HEK293 (cell line): ENCODE data around the gene KAT7.

ENCODE experiments used
- CTCF ChIA-PET: fragments of 350-600 bp; formaldehyde crosslinking; extraction: SDS; loops from one replicate; lab custom pipeline; 2021; ENCODE audit warnings: antibody characterized with exemption; lab: Yijun Ruan, JAX
- POLR2A ChIA-PET: fragments of 300-600 bp; formaldehyde crosslinking; extraction: SDS; loops from one replicate; lab custom pipeline; 2020; ENCODE audit warnings: antibody characterized with exemption, inconsistent platforms; lab: Yijun Ruan, JAX
- H3K27ac ChIP-seq: fragments of 200-500 bp; sonication (Bioruptor generic); 2 replicates; pipeline ENCODE4 v1.5.1; 2014; ENCODE audit warnings: low read depth, low read length, control low read depth, inconsistent platforms; ENCODE audit errors: extremely low read depth
- H3K36me3 ChIP-seq, 2 experiments: fragments of 200-500 bp in 1 of 2; sonication (Bioruptor generic) in 1 of 2; 1 replicate in 1 of 2; 2 replicates in 1 of 2; pipeline ENCODE4 v1.5.1; 2014 to 2017; ENCODE audit warnings: inconsistent platforms in 2 of 2, low read length in 2 of 2; ENCODE audit not compliant: control insufficient read depth in 2 of 2, insufficient read depth in 1 of 2
- H3K4me1 ChIP-seq: fragments of 200-500 bp; sonication (Bioruptor generic); 2 replicates; pipeline ENCODE4 v1.5.1; 2014; ENCODE audit warnings: mild to moderate bottlenecking, low read length, inconsistent platforms; ENCODE audit not compliant: control insufficient read depth, insufficient read depth
- H3K4me3 ChIP-seq: 2 replicates; pipeline ENCODE4 v1.5.1; 2011; ENCODE audit warnings: low read depth, mild to moderate bottlenecking, control low read depth, low read length, moderate library complexity
- H3K9me3 ChIP-seq: fragments of 200-500 bp; sonication (Bioruptor generic); 2 replicates; pipeline ENCODE4 v1.5.1; 2014; ENCODE audit warnings: low read depth, low read length, inconsistent platforms; ENCODE audit not compliant: control insufficient read depth, insufficient read depth
- ATF2 ChIP-seq: fragments of 450-650 bp; formaldehyde crosslinking; IDR thresholded peaks from 2 replicates; pipeline ENCODE4 v1.5.1; 2016; ENCODE audit warnings: missing biosample characterization, missing genetic modification characterization, low read depth
- GFI1B ChIP-seq: fragments of 450-650 bp; formaldehyde crosslinking; IDR thresholded peaks from 2 replicates; pipeline ENCODE4 v1.5.1; 2016; ENCODE audit warnings: missing biosample characterization, missing genetic modification characterization
- GLIS2 ChIP-seq: fragments of 450-650 bp; formaldehyde crosslinking; IDR thresholded peaks from 2 replicates; pipeline ENCODE4 v1.5.1; 2016; ENCODE audit warnings: missing biosample characterization, missing genetic modification characterization
- SALL2 ChIP-seq: fragments of 450-650 bp; formaldehyde crosslinking; IDR thresholded peaks from 2 replicates; pipeline ENCODE4 v1.5.0; 2017; ENCODE audit warnings: missing biosample characterization, mild to moderate bottlenecking, missing genetic modification characterization, borderline replicate concordance
- SP7 ChIP-seq: fragments of 450-650 bp; formaldehyde crosslinking; IDR thresholded peaks from 2 replicates; pipeline ENCODE4 v1.5.1; 2016; ENCODE audit warnings: missing biosample characterization, missing genetic modification characterization
- ZBTB10 ChIP-seq: fragments of 450-650 bp; formaldehyde crosslinking; IDR thresholded peaks from 2 replicates; pipeline ENCODE4 v1.5.1; 2016; ENCODE audit warnings: missing biosample characterization, missing genetic modification characterization
- ZBTB48 ChIP-seq: fragments of 450-650 bp; formaldehyde crosslinking; IDR thresholded peaks from 2 replicates; pipeline ENCODE4 v1.5.1; 2016; ENCODE audit warnings: missing biosample characterization, missing genetic modification characterization
- ZBTB7A ChIP-seq: fragments of 450-650 bp; formaldehyde crosslinking; IDR thresholded peaks from 2 replicates; pipeline ENCODE4 v1.5.1; 2016; ENCODE audit warnings: low read depth, missing biosample characterization, missing genetic modification characterization
- ZNF112 ChIP-seq: fragments of 450-650 bp; formaldehyde crosslinking; IDR thresholded peaks from 2 replicates; pipeline ENCODE4 v1.5.0; 2017; ENCODE audit warnings: missing biosample characterization, missing genetic modification characterization
- ZNF121 ChIP-seq: fragments of 450-650 bp; formaldehyde crosslinking; IDR thresholded peaks from 2 replicates; pipeline ENCODE4 v1.5.1; 2016; ENCODE audit warnings: missing biosample characterization, missing genetic modification characterization
- ZNF184 ChIP-seq: fragments of 450-650 bp; IDR thresholded peaks from 2 replicates; pipeline ENCODE4 v1.5.1; 2018; ENCODE audit warnings: missing biosample characterization, mild to moderate bottlenecking, missing genetic modification characterization
- ZNF19 ChIP-seq: fragments of 450-650 bp; formaldehyde crosslinking; IDR thresholded peaks from 2 replicates; pipeline ENCODE4; 2016; ENCODE audit warnings: missing biosample characterization, missing genetic modification characterization, low read depth
- ZNF2 ChIP-seq: fragments of 450-650 bp; formaldehyde crosslinking; IDR thresholded peaks from 2 replicates; pipeline ENCODE4 v1.5.1; 2016; ENCODE audit warnings: missing biosample characterization, missing genetic modification characterization
- ZNF24 ChIP-seq: fragments of 450-650 bp; formaldehyde crosslinking; IDR thresholded peaks from 2 replicates; pipeline ENCODE4 v1.5.1; 2016; ENCODE audit warnings: missing biosample characterization, missing genetic modification characterization
- ZNF280C ChIP-seq: fragments of 450-650 bp; formaldehyde crosslinking; IDR thresholded peaks from 2 replicates; pipeline ENCODE4 v1.5.1; 2016; ENCODE audit warnings: missing biosample characterization, missing genetic modification characterization
- ZNF366 ChIP-seq: fragments of 450-650 bp; formaldehyde crosslinking; conservative IDR thresholded peaks from 2 replicates; pipeline ENCODE4 v1.5.1; 2016; ENCODE audit warnings: missing biosample characterization, missing genetic modification characterization
- ZNF426 ChIP-seq: fragments of 450-650 bp; formaldehyde crosslinking; IDR thresholded peaks from 2 replicates; pipeline ENCODE4 v1.5.1; 2017; ENCODE audit warnings: missing biosample characterization, missing genetic modification characterization, mild to moderate bottlenecking, inconsistent platforms, moderate library complexity
- ZNF529 ChIP-seq: fragments of 450-650 bp; formaldehyde crosslinking; IDR thresholded peaks from 2 replicates; pipeline ENCODE4 v1.5.1; 2017; ENCODE audit warnings: missing genetic modification characterization, missing biosample characterization; ENCODE audit not compliant: insufficient replicate concordance
- ZNF561 ChIP-seq: fragments of 450-650 bp; IDR thresholded peaks from 2 replicates; pipeline ENCODE4 v1.5.1; 2018; ENCODE audit warnings: missing biosample characterization, missing genetic modification characterization, borderline replicate concordance
- ZNF645 ChIP-seq: fragments of 450-650 bp; formaldehyde crosslinking; IDR thresholded peaks from 2 replicates; pipeline ENCODE4; 2016; ENCODE audit warnings: missing biosample characterization, missing genetic modification characterization
- ZNF747 ChIP-seq: fragments of 450-650 bp; formaldehyde crosslinking; IDR thresholded peaks from 2 replicates; pipeline ENCODE4 v1.5.1; 2016; ENCODE audit warnings: missing biosample characterization, missing genetic modification characterization
- ZSCAN16 ChIP-seq: fragments of 450-650 bp; formaldehyde crosslinking; IDR thresholded peaks from 2 replicates; pipeline ENCODE4 v1.5.1; 2016; ENCODE audit warnings: missing biosample characterization, missing genetic modification characterization

The KAT7 gene

GRCh38 chr17:49819651-49820050, 31.2 kb downstream of the KAT7 start (continued):
- TF ChIP-seq ZBTB10 (no peak), ZNF561 (tag by site-specific recombination) (no peak)

GRCh38 chr17:49820773-49821172, 32.3 kb downstream of the KAT7 start:
- no peaks in the 10 kb centered on the region for H3K9me3 ChIP-seq
- H3K36me3 ChIP-seq, result peaks cover 94 to 96% of the 10 kb centered on the region in 2 experiments
- TF ChIP-seq ZNF426 (tag by site-specific recombination) (no peak), ZNF366 (tag by site-specific recombination) (no peak), SALL2 (tag by site-specific recombination) (no peak), GFI1B (tag by site-specific recombination) (no peak), ZNF121 (tag by site-specific recombination) (no peak), ZNF645 (no peak), ZNF280C (tag by site-specific recombination) (no peak), ZBTB7A (tag by site-specific recombination) (no peak), ATF2 (tag by site-specific recombination) (no peak), ZNF529 (tag by site-specific recombination) (no peak), ZSCAN16 (no peak), ZNF24 (tag by site-specific recombination) (no peak), ZNF112 (tag by site-specific recombination) (no peak), GLIS2 (tag by site-specific recombination) (no peak)
- TF ChIP-seq, all 188 proteins: peak for 0
- H3K4me1 ChIP-seq, result no peaks in the 10 kb centered on the region
- no peak overlapping the region for H3K4me3 ChIP-seq
- ChIA-PET CTCF (interaction anchor here (0.6 to 5.9 kb wide), 5 partner anchors 19 to 710 kb away, joined by 3 to 27 read pairs (median 4); partner anchors contain the start of gene DLX3), POLR2A (no interaction called here)
- H3K27ac ChIP-seq, result no peak overlapping the region

- H3K4me3 ChIP-seq, result no peak overlapping the region
- H3K9me3 ChIP-seq, result no peaks in the 10 kb centered on the region
- ChIA-PET POLR2A (no interaction called here), CTCF (interaction anchor here (0.7 to 5.9 kb wide), 3 partner anchors 17 to 175 kb away, joined by 4 to 27 read pairs (median 6); partner anchors contain the start of gene DLX3)
- H3K27ac ChIP-seq, result no peak overlapping the region
- TF ChIP-seq ZNF747 (tag by site-specific recombination) (no peak), ZNF19 (tag by site-specific recombination) (no peak), ZNF2 (tag by site-specific recombination) (no peak), ZBTB48 (tag by site-specific recombination) (no peak), ZNF184 (no peak), GLIS2 (tag by site-specific recombination) (no peak), ZNF426 (tag by site-specific recombination) (no peak), SP7 (no peak)
- TF ChIP-seq, all 188 proteins: peak for 0
- H3K4me1 ChIP-seq, result no peaks in the 10 kb centered on the region
- peaks cover 94 to 96% of the 10 kb centered on the region in 2 experiments for H3K36me3 ChIP-seq
These were observed 33.0 kb downstream of the KAT7 start for GRCh38 chr17:49821466-49821865.
